GM19025 (cell line): ENCODE measurements around the gene MAP6D1.

ENCODE experiments used
- ATAC-seq: cut with Tn5 transposase; IDR thresholded peaks from one replicate; pipeline ENCODE4 v1.9.1; 2021; ENCODE audit warnings: mild to moderate bottlenecking, low read depth, moderate library complexity; ENCODE audit not compliant: unreplicated experiment

Gene MAP6D1

DNA sequence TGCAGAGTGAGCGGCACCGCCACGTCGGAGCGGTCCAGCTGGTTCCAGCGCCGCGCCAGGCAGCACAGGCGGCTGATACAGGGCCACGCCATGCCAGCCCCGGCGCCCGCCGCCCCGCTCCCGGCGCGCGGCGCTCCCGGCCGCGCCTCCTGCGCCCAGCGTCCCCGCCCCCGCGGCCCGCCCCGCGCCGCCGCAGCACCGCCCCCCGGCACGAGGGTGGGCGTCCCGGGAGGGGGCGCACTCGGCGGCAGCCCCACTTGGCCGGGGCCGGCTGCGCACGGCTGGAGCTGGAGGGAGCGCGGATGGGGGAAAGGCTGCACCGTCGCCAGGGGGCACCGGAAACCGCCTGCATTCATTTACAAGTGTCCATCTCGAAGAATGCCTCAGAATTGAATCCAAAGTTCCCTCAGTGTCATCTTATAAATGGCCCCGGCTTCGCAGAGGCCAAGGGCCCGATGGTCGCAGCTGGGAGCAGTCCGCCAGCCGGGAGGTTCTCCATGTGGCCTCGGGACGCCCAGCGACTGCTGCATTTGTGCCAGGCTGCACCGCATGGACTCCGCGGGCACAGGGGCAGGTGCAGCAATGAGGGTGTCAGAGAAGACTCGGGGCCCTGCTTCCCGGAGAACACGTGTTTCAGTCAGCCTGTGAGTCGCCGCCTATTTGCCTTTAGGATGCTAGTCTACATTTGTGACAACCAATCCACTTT lies at the start of gene MAP6D1:
MAP6D1 (minus strand) TSS at position 122 of the 706 bp plus-strand sequence; CDS start at position 92, 30 bp downstream.
- ATAC-seq, result peak; percentile 42

DNA sequence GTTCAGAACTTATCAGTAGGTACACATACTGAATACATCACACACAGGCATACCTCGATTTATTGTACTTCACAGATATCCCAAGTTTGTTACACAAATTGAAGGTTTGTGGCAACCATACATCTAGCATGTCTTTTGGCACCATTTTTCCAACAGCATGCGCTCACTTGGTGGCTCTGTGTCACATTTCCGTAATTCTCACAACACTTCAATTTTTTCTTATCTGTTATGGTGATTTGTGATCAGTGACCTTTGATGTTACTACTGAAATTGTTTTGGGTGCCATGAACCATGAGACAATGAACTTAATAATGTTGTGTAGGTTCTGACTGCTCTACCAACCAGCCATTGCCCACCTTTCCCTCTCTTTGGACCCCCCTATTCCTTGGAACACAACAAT lies 48.5 kb upstream of the MAP6D1 start:
- no peak for ATAC-seq

DNA sequence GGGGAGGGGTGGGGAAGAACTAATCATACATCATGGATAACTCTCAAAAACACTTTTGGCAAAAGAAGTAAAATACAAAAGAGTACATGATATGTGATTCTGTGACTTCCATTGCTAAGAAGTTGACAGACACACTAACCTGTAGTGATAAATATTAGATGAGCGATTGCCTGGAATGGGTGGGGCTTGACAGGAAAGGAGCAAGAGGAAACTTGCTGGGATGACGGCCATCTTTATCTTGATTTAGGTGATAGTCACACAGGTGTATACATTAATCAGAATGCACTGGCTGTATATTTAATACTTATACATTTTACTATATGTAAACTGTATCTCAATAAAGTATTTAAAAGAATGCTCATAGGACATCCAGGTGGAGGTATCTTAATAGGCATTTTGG lies 46.2 kb upstream of the MAP6D1 start:
- ATAC-seq, result no peak

DNA sequence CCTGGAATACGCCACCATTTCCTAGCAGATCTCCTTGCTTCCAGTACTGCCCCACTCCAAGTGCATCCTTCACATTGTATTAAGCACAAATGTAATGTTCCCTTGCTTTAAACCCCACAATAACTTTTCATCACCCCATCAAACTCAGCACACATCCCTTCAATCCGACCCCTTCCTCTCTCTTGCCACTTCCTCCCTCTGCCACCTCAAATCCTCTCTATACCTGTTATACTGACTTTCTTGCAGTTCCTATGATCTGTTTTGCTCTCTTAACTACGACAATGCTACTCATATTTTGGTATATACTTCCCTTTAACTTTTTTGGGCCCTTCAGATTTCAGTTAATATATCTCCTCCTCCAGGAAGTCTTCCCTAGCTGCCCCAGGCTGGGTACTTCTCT lies 45.2 kb upstream of the MAP6D1 start:
- ATAC-seq, result no peak

DNA sequence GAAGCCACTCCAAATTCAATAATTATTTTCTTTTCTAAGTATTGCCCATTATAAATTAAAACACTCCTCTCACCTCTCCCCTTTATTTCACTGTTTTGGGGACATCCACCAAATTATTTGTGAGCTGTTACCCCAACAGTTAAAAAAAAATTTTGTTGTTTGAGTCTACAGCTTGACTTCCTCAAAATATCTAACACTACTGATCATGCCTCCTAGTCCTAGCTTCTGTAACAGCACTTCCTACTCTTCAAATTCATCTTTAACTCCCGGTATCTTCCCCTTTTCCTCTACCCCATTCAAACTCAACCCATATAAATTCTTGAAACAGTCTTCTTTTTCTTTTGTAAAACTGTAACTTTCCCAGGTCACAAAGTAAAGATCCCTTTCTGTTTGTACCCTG lies 43.4 kb upstream of the MAP6D1 start:
- ATAC-seq, result no peak

DNA sequence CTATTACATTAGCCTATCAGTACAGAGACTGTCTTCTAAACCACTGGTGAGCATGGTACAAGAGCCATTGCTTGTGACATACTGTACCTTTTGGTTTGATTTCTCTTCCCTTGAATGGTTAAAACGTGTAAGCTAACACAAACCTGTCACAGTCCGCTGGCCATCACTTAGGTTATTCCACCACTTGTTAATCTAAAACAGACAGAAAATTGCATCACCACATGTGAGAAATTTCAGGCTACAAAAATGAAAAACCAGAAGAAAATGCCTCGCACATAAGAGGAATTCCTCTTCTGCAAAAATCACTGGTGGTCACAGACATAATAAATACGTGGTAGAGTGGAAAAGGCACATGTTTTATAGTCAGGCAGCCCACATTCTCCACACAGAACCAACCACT lies 37.2 kb upstream of the MAP6D1 start:
- ATAC-seq, result no peak

DNA sequence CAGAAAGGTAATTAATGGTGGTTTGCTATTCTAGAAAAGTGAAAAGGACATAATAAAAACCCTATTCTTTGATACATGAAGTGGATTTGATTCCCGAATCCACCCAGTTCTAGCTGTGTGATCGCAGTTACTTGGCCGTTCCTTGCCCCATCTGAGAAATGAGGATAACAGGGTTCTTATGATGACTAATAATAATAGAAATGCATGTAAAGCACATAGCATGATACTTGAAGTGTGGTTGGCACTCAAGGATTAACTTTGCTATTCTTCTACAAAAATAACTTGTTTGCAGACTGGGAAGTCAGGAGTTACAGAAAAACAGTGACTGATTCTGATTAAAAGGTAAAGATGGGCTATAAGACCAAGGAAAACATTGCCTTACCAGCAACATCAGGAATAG lies 32.5 kb upstream of the MAP6D1 start:
- no peak for ATAC-seq

DNA sequence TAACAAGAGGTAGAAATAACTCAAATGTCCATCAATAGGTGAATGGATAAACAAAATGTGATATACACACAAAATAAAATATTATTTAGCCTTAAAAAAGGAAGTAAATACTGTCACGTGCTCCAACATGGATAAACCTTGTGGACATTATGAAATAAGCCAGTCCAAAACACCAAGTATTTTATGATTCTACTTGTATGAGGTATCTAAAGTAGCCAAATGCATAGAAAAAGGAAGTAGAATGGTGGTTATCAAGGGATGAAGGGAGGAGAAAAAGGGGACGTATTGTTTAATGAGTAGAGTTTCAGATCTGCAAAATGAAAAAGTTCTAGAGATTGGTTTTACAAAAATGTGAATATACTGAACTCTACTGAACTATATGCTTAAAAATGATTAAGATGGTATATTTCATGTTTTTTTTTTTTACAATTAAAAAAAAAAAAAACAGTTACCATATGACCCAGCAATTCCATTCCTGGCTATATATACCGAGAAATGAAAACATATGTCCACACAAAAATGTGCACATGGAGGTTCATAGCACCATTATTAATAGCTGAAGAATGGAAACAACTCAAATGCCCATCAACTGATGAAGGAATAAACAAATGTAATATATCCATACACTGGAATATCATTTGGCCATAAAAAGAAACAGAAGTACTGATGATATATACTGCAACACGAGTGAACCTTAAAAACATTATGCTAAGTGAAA lies 29.1 kb upstream of the MAP6D1 start:
- no peak for ATAC-seq

DNA sequence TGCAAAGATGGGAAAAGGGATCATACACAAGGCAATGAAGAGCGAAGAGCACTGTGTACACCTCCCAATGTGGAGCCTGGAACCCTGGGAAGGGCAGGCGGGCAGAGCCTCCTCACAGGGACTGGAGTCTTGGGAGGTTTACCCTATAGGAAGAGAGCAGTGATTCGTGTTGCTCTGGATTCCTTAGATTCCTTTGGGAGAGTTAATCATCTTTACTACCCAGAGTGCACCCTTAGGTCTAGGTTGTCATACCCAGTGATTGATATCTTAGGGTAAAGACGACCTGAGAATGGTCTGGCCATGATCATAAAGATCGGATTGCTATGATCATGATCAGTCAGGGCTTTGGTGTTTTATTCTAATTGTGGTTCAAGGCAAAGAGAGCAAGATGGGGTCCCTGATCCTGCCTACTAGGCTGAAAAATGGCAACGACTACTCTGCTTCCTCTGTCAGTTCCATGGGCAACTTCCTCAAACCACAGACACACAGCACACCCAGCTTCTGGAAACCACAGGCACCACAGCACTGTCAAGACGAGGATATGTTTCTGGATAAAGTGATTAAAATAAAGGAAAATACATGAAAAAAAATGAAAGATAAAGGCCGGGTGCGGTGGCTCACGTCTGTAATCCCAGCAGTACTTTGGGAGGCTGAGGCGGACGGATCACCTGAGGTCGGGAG lies 20.4 kb upstream of the MAP6D1 start:
- no peak for ATAC-seq

DNA sequence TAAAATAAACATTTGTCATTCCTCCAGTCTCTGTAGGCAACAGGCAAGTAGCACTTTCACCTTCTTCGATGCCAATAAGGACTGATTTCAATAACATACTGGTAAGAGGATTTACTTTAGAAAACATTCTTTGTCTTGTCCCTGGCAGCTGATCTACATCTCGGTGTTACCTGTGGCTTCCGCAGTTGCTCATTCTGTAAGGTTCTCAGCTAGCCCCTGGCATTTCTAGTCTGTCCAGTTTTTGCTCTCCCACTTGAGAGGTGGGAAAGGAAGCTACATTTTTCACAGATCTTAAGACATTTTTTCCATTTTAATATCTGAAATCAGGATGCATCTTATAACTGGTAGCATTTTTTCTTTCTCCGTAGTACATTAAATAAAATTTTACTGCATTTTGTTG lies 19.7 kb upstream of the MAP6D1 start:
- ATAC-seq, result no peak

DNA sequence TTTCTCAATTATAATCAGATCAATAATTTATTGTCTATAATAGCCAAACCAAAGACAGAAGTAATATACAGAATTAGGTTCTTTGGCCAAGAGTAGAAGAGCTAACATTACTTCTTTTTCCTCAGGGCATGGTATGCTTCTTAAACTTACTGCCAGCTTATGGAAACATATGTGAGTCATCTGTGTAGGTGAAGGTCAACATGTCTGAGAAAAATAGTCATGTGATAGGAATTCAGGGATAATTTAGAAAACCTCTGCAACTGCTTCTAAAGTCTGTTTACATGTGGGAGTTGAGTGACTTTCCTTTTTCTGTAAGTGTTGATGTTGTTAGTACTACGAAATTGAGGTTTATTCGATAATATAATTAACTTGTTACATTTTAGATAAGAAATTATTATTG lies 19.2 kb upstream of the MAP6D1 start:
- ATAC-seq, result no peak

DNA sequence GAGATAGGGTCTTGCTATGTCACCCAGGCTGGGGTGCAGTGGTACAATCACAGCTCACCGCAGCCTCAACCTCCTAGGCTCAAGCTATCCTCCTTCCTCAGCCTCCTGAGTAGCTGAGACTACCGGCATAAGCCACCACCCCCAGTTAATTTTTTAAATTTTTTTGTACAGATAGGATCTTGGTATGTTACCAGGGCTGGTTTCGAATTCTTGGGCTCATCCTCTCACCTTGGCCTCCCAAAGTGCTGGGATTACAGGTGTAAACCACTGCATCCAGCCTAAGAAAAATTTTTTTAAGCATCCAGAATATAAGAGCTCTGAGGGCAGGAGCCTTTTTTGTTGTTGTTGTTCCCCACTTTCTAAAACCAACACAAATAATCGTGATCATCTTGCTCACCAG lies 14.4 kb upstream of the MAP6D1 start:
- no peak for ATAC-seq

DNA sequence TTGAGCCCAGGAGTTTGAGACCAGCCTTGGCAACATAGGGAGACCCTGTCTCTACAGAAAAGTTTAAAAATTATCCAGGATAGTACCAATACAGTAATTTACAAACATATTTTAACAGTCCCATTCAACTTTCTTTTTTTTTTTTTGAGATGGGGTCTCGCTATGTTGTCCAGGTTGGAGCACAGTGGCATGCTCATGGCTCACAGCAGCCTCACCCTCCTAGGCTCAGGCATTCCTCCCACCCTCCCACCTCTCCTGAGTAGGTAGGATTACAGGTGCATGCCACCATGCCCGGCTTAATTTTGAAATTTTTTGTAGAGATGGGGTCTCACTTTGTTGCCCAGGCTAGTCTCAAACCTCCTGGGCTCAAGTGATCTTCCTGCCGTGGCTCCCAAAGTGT lies 12.5 kb upstream of the MAP6D1 start:
- ATAC-seq, result no peak

DNA sequence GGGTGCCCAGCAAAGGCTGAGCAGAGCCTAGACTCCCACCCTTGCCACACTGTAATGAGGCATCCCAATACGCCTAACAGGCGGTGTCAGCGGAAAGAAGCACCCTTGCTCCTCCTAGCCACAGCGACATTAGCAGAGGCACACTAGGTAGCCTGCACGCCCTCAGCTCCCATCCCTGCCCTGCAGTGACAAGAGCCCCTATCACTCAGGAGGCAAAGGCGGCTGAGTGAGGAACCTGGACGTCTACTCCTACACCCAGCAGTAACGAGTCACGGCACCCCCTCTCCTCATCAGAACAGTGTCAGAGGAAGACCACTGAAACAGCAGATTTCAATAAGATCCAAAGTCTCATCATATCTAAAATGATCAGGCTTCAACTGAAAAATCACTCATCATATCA lies 12.0 kb upstream of the MAP6D1 start:
- ATAC-seq, result no peak

DNA sequence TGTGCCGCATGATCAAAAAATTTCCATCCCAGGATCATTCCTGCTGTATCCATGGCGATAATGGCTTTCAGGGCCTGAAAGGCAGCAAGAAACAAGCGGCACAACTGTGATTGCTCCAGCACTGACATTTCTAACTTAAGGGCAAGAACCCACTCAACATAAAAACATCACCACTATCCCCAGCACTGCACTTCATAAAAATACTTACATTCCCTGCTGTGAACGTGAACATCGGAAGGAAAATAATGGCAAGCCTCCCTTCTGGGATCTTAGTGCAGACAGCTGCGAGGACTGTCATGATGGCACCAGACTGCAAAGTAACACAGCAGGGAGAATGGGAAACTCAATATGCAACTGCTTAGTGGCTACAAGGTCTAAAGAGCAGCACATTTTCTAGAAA lies 8.1 kb upstream of the MAP6D1 start:
- ATAC-seq, result no peak

DNA sequence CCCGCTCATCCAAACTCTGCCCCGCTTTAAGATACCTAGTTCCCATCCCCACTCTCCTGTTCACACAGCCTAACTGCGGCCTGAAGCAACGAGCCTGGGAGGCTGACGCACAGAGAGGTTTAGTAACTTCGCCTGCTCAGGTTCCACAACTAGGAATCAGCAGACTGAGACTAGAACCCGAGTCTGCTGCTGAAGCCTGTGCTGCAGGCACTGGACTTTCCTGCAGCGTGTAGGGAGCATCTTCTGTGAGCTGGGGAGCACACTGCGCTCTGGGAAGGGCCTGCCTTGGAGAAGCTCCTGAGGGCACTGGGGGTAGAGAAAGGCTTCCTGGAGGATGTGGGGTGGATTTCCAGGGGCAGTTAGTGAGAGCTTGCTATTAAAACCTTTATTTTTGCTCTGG lies 4.8 kb upstream of the MAP6D1 start:
- no peak for ATAC-seq

DNA sequence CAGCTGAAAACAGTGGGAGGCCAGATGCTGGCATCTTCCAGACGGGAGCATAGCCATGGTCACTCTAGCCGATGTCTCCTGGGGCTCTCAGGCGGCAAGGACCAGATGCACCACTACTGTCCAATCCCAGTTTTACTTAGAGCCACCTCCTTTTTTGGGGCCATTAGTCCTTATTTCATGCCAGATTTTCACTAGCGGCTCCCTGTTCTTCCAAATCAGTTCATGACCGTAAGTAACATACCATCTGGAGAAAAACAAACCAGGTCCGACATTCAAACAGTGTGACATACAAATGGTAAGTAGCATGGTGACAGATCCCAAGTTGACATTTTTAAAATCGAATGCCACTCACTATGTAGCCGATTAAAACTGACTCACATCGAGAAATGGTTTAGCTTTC lies 4.1 kb upstream of the MAP6D1 start:
- ATAC-seq, result no peak

DNA sequence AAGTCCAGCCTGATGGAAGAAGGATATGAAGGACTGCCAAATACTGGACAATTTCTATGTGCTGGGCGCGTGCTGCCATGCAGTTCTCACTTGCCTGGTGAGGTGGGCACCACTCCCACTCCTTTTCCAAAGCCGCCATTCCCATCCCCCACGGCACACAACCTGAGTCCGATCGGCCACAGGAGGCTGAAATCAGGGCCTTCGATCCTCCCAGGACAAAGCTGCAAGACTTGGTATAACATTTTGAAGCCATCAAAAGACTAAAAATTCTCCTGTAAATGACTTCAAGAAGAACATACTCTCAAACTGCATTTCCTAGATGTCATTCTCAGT lies 3.1 kb upstream of the MAP6D1 start:
- ATAC-seq, result no peak

DNA sequence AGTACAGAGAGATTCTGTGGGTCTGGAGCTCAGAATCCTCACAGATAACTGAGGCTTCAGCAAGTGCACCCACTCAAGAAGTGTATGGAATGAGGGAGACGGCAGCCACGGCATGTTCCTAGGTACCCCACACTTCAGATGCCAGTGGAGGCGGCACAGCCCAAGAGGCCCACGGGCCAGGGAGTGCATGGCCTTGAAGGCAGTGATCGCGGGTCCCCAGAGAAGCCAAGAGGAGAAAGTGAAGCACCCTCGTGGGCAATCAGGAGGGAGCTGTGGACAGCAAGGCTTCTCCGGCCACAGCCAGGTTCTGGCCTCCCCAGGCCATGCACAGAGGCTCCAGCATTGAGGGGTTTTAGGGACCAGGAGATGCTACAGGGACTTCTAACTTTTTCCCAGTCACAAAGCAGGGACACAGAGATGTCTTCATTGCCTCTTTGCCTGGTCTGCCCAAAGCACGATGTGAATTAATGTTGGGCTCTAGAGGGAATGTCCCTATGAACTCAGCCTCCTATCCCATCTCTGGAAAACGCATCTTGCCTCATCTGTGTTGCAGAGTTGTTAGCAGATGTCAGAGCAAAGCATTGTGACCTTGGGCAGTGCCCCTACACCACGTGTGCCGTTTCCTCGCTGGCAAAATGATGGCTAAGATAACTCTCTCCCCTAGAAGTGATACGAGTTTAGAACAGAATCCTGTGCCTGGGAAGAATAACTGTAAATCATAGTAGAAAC lies 2.6 kb upstream of the MAP6D1 start:
- no peak for ATAC-seq

DNA sequence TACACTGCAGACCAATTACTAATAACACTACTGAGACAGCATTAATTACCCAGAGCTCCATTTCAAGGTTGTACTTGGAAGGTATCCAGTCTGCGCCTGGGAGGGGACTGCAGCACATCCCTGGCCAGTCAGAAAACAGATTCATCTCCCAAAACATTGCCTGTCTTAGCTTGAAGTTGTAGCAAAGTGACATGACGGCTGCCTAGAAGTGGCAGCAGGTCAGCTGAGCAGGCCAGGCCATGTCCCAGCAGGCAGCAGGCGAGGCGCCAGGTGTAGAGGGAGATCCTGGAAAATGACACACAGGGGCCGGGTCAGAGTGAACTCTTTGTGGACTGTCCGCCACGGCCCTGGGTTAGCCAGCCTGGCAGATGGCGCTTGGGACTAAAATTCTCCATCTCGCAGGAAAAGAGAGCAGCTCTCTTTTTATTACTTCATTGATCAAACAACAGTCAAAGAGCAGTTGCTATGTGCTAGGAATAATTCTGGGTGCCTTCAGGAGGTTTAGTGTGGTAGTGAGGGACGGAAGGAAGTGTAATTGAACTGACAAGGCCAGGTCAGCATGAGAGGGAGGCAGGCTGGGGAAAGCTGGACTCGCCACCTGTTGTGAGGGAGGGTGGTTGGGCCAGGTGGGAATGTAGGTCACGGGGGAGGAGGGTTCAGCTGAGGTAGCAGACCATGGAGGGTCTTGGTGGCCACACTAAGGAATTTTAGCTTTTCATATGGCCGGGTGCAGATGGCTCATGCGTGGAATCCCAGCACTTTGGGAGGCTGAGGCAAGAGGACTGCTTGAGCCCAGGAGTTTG lies 1.3 kb upstream of the MAP6D1 start:
- ATAC-seq, result no peak
